OCI-LY1 (cell line): ENCODE data around the gene COL18A1.

Source experiments
- H2AFZ ChIP-seq: fragments of 200-600 bp; sonication (generic), shearing (Covaris generic); 2 replicates; pipeline ENCODE4 v1.6.0; 2014; ENCODE audit warnings: antibody characterized with exemption, mild to moderate bottlenecking, low read length
- H3F3A ChIP-seq: fragments of 200-600 bp; sonication (generic), shearing (Covaris generic); 2 replicates; pipeline ENCODE4 v1.6.0; 2014; ENCODE audit warnings: mild to moderate bottlenecking, antibody characterized with exemption, low read length, moderate library complexity; ENCODE audit not compliant: insufficient read depth
- H3K27ac ChIP-seq: fragments of 200-600 bp; sonication (generic); 2 replicates; pipeline ENCODE4 v1.5.1; 2014; ENCODE audit warnings: low read length, mixed run types, mild to moderate bottlenecking, low read depth; ENCODE audit not compliant: poor library complexity, severe bottlenecking
- H3K27me3 ChIP-seq: fragments of 200-600 bp; sonication (generic); 2 replicates; pipeline ENCODE4 v1.6.0; 2014; ENCODE audit warnings: antibody characterized with exemption, mild to moderate bottlenecking, low read length, moderate library complexity; ENCODE audit not compliant: insufficient read depth
- H3K36me3 ChIP-seq: fragments of 200-600 bp; sonication (generic); 2 replicates; pipeline ENCODE4 v1.6.1; 2014; ENCODE audit warnings: mild to moderate bottlenecking, antibody characterized with exemption, low read length, moderate library complexity, mixed read lengths; ENCODE audit not compliant: insufficient read depth
- H3K4me1 ChIP-seq: fragments of 200-600 bp; sonication (generic); 2 replicates; pipeline ENCODE4 v1.5.1; 2014; ENCODE audit warnings: mild to moderate bottlenecking, low read length, moderate library complexity; ENCODE audit not compliant: insufficient read depth, severe bottlenecking
- H3K4me2 ChIP-seq: fragments of 200-600 bp; sonication (generic), shearing (Covaris generic); 2 replicates; pipeline ENCODE4 v1.6.1; 2014; ENCODE audit warnings: low read length
- H3K4me3 ChIP-seq: fragments of 200-600 bp; sonication (generic); 2 replicates; pipeline ENCODE4 v1.5.1; 2014; ENCODE audit warnings: low read length, low read depth, mild to moderate bottlenecking, mixed read lengths; ENCODE audit not compliant: poor library complexity, severe bottlenecking
- H3K79me2 ChIP-seq: fragments of 200-600 bp; shearing (Covaris generic); 2 replicates; pipeline ENCODE4 v1.6.1; 2016; ENCODE audit warnings: mixed run types, low read length, mixed read lengths; ENCODE audit not compliant: insufficient read depth
- H3K9ac ChIP-seq: fragments of 200-600 bp; sonication (generic), shearing (Covaris generic); 2 replicates; pipeline ENCODE4 v1.6.1; 2014; ENCODE audit warnings: mild to moderate bottlenecking, low read length, mixed read lengths
- H3K9me2 ChIP-seq: fragments of 200-600 bp; sonication (generic), shearing (Covaris generic); 2 replicates; pipeline ENCODE4 v1.6.1; 2014; ENCODE audit warnings: low read depth, mild to moderate bottlenecking, low read length, mixed read lengths
- H3K9me3 ChIP-seq: fragments of 200-600 bp; shearing (Covaris generic); 2 replicates; pipeline ENCODE4 v1.6.1; 2014; ENCODE audit warnings: low read length, mixed read lengths
- H4K20me1 ChIP-seq: fragments of 200-600 bp; sonication (generic), shearing (Covaris generic); 2 replicates; pipeline ENCODE4 v1.6.0; 2016; ENCODE audit warnings: mild to moderate bottlenecking, low read length; ENCODE audit not compliant: insufficient read depth
- EZH2 ChIP-seq: fragments of 200-600 bp; sonication (generic), shearing (Covaris generic); IDR thresholded peaks from 2 replicates; pipeline ENCODE4 v1.8.0; 2017; ENCODE audit warnings: borderline replicate concordance, mixed run types, mild to moderate bottlenecking, antibody characterized with exemption, low read length, moderate library complexity, mixed read lengths
- TF ChIP-seq, protein P1 (sequence below): fragments of 200-600 bp; sonication (generic), shearing (Covaris generic); IDR thresholded peaks from 2 replicates; pipeline ENCODE4 v1.5.1; 2017; ENCODE audit warnings: mild to moderate bottlenecking, antibody characterized with exemption, low read length, moderate library complexity, mixed read lengths

COL18A1 gene

DNA sequence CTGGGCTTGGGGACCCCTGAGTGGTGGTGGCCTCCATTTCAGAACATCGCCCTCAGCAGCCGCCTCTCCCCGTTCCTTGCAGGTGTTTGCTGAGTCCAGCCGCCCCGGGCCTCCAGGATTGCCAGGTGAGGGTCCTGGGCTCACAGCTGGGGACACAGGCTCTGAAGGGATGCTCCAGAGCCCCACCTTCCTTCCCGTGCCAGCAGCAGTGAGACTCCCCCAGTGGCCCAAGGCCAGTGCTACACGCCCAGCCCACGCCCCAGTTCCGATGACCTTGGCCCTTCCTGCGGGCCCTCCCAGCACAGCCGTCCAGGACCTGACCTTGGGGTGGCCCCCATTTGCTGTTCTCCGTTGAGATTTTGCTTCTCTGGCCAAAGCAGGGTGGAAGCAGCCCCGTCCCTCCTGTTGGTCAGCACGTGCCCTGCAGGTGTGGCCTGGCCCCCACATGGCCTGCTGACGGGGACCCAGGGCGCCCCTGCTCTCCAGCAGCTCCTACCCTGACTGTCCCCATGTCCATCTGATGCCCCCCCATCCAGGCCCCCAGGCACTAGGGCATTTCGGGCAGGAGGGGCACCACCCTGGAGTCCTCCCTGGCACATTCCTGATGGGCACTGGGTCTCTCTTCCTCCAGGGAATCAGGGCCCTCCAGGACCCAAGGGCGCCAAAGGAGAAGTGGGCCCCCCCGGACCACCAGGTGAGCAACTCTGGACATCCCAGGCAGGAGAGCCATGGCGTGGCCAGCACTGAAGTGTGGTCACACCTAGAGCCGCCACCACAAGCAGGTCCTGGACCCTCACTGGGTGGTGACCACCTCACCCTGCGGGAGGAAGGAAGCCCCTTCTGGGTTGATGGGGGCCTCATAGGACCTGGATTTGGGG is 92.2 kb downstream of the COL18A1 start:
- H3K9ac ChIP-seq: no peak overlapping the region
- TF ChIP-seq, protein P1, sequence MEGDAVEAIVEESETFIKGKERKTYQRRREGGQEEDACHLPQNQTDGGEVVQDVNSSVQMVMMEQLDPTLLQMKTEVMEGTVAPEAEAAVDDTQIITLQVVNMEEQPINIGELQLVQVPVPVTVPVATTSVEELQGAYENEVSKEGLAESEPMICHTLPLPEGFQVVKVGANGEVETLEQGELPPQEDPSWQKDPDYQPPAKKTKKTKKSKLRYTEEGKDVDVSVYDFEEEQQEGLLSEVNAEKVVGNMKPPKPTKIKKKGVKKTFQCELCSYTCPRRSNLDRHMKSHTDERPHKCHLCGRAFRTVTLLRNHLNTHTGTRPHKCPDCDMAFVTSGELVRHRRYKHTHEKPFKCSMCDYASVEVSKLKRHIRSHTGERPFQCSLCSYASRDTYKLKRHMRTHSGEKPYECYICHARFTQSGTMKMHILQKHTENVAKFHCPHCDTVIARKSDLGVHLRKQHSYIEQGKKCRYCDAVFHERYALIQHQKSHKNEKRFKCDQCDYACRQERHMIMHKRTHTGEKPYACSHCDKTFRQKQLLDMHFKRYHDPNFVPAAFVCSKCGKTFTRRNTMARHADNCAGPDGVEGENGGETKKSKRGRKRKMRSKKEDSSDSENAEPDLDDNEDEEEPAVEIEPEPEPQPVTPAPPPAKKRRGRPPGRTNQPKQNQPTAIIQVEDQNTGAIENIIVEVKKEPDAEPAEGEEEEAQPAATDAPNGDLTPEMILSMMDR: no peak
- no peak for TF ChIP-seq EZH2
- no peaks in the 10 kb centered on the region for H3K27me3 ChIP-seq
- no peaks in the 10 kb centered on the region for H3K36me3 ChIP-seq
- H3K79me2 ChIP-seq: no peaks in the 10 kb centered on the region
- H3K4me2 ChIP-seq: no peak overlapping the region
- H3K4me1 ChIP-seq: no peaks in the 10 kb centered on the region
- H4K20me1 ChIP-seq: no peaks in the 10 kb centered on the region
- no peak overlapping the region for H2AFZ ChIP-seq
- no peaks in the 10 kb centered on the region for H3K9me2 ChIP-seq
- no peak overlapping the region for H3K27ac ChIP-seq
- no peaks in the 10 kb centered on the region for H3K9me3 ChIP-seq
- H3K4me3 ChIP-seq: no peak overlapping the region
- H3F3A ChIP-seq: no peaks in the 10 kb centered on the region

GRCh38 chr21:45497846-45498645 is 93.1 kb downstream of the COL18A1 start:
- Histone ChIP-seq H4K20me1 (no peaks in the 10 kb centered on the region), H3K9ac (no peak overlapping the region), H3K36me3 (no peaks in the 10 kb centered on the region), H3K9me3 (no peaks in the 10 kb centered on the region), H3F3A (no peaks in the 10 kb centered on the region), H3K4me3 (no peak overlapping the region), H3K9me2 (no peaks in the 10 kb centered on the region), H3K4me2 (no peak overlapping the region), H3K4me1 (no peaks in the 10 kb centered on the region), H2AFZ (no peak overlapping the region), H3K27me3 (no peaks in the 10 kb centered on the region), H3K79me2 (no peaks in the 10 kb centered on the region), H3K27ac (no peak overlapping the region)
- TF ChIP-seq, protein P1: no peak
- TF ChIP-seq EZH2: no peak

DNA sequence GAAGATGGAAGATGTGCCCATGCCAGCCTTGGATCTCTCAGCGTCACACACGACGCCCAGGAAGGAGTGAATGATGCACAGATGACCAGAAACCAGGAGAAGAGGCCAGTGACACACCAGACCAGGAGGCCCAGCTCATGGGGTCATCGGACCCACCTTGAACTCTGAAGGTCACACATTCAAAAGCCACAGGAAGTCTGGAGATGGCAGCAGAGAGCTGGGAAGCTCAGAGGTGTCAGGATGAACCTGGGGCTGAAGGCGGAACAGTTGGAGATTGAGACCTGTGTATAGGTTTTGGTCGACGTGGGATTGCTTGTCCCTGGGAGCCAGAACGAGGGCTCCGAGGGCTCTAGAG is 93.7 kb downstream of the COL18A1 start:
- Histone ChIP-seq H3K9ac (no peak overlapping the region), H3K9me3 (no peaks in the 10 kb centered on the region), H3K36me3 (no peaks in the 10 kb centered on the region), H3K4me1 (no peaks in the 10 kb centered on the region), H4K20me1 (no peaks in the 10 kb centered on the region), H3K27ac (no peak overlapping the region), H3K4me2 (no peak overlapping the region), H3K27me3 (no peaks in the 10 kb centered on the region), H3F3A (no peaks in the 10 kb centered on the region), H3K79me2 (no peaks in the 10 kb centered on the region), H3K4me3 (no peak overlapping the region), H3K9me2 (no peaks in the 10 kb centered on the region), H2AFZ (no peak overlapping the region)
- TF ChIP-seq, protein P1: no peak
- no peak for TF ChIP-seq EZH2
